ENCODE results near the gene VPS9D1. TPM values are rescaled to one million over a fixed set of nuclear protein-coding genes. Genes with fewer than 3 reads are reported as not detected.
"Not testable (repeated sequence)": the region's sequence is repeated elsewhere in the genome, so short reads cannot be mapped to it uniquely, and the experiment has no call there.

Gene VPS9D1
- total RNA-seq, 1 donor from 2014 or later = 15.6 TPM

GRCh38 chr16:89697616-89698331, 22.9 kb downstream of the VPS9D1 start:
- DNase-seq (peak; percentile 42), ATAC-seq (no peak)
- H3K36me3 ChIP-seq = peaks cover 49% of the 10 kb centered on the region
- H3K27me3 ChIP-seq (ENCODE audit: low read depth) = no peaks in the 10 kb centered on the region
- intact Hi-C loops (cut with DNase I) = no loop called here
- no peak overlapping the region for H3K4me3 ChIP-seq
- H3K9me3 ChIP-seq = no peaks in the 10 kb centered on the region
- no peak for TF ChIP-seq CTCF (IDR thresholded peaks at IDR 0.05)
- H3K27ac ChIP-seq = no peak overlapping the region
- H3K4me1 ChIP-seq = peaks cover 17% of the 10 kb centered on the region

- Histone ChIP-seq H3K36me3 (peaks cover 55% of the 10 kb centered on the region), H3K27ac (no peak overlapping the region), H3K9me3 (no peaks in the 10 kb centered on the region), H3K4me1 (peaks cover 17% of the 10 kb centered on the region), H3K27me3 (ENCODE audit: low read depth) (no peaks in the 10 kb centered on the region), H3K4me3 (no peak overlapping the region)
- intact Hi-C loops (cut with DNase I) = no loop called here
- DNase-seq (peak; percentile 50), ATAC-seq (no peak)
- no peak for TF ChIP-seq CTCF (IDR thresholded peaks at IDR 0.05)
Observed at GRCh38 chr16:89697161-89697615, 23.5 kb downstream of the VPS9D1 start.

- ATAC-seq = no peak
Observed at GRCh38 chr16:89696670-89697128, 24.0 kb downstream of the VPS9D1 start.

GRCh38 chr16:89695875-89696669, 24.6 kb downstream of the VPS9D1 start:
- peaks cover 17% of the 10 kb centered on the region for H3K4me1 ChIP-seq
- no peak overlapping the region for H3K27ac ChIP-seq
- DNase-seq (peak; percentile 48), ATAC-seq (no peak)
- intact Hi-C loops (cut with DNase I) = no loop called here
- no peak for TF ChIP-seq CTCF (IDR thresholded peaks at IDR 0.05)
- H3K9me3 ChIP-seq = no peaks in the 10 kb centered on the region
- peaks cover 66% of the 10 kb centered on the region for H3K36me3 ChIP-seq
- H3K27me3 ChIP-seq (ENCODE audit: low read depth) = no peaks in the 10 kb centered on the region
- no peak overlapping the region for H3K4me3 ChIP-seq

More at GRCh38 chr16:89696670-89697128, 24.0 kb downstream of the VPS9D1 start:
- intact Hi-C loops (cut with DNase I) = no loop called here
- Histone ChIP-seq H3K27me3 (ENCODE audit: low read depth) (no peaks in the 10 kb centered on the region), H3K4me3 (no peak overlapping the region), H3K9me3 (no peaks in the 10 kb centered on the region), H3K27ac (no peak overlapping the region), H3K4me1 (peaks cover 17% of the 10 kb centered on the region), H3K36me3 (peaks cover 60% of the 10 kb centered on the region)
- TF ChIP-seq CTCF (IDR thresholded peaks at IDR 0.05) = no peak
- peak; percentile 50 for DNase-seq

GRCh38 chr16:89695086-89695874, 25.4 kb downstream of the VPS9D1 start:
- TF ChIP-seq CTCF (IDR thresholded peaks at IDR 0.05) = no peak
- H3K27ac ChIP-seq = no peak overlapping the region
- H3K4me3 ChIP-seq = no peak overlapping the region
- ATAC-seq (no peak), DNase-seq (peak; percentile 49)
- H3K27me3 ChIP-seq (ENCODE audit: low read depth) = no peaks in the 10 kb centered on the region
- H3K36me3 ChIP-seq = peaks cover 71% of the 10 kb centered on the region
- intact Hi-C loops (cut with DNase I) = no loop called here
- H3K4me1 ChIP-seq = peaks cover 9% of the 10 kb centered on the region
- H3K9me3 ChIP-seq = no peaks in the 10 kb centered on the region

- intact Hi-C loops (cut with DNase I); ATAC-seq; H3K27ac ChIP-seq; H3K4me3 ChIP-seq; DNase-seq; H3K4me1 ChIP-seq; H3K9me3 ChIP-seq; H3K27me3 ChIP-seq (ENCODE audit: low read depth): not testable (repeated sequence)
- peaks cover 75% of the 10 kb centered on the region for H3K36me3 ChIP-seq
Observed at GRCh38 chr16:89694784-89695085, 26.0 kb downstream of the VPS9D1 start.

Data from lower lobe of right lung (tissue), 2 donors.